Calu3 (cell line): ENCODE results near the gene SFSWAP. TPM values are rescaled to one million over a fixed set of nuclear protein-coding genes. Genes with fewer than 3 reads are reported as not detected.

Experiments used
- BruUV-seq: library from RNA; stranded (reverse); fragments of 400-500 nt; replicated peaks from 2 replicates; lab custom pipeline; 2021; lab: Mats Ljungman, UMichigan
- CTCF ChIA-PET: fragments of 300-600 bp; sonication (Branson Sonifier 250); formaldehyde crosslinking; loops from one replicate; lab custom pipeline; 2022; ENCODE audit warnings: antibody characterized with exemption; lab: Charles Lee
- DNase-seq: peaks from one replicate; pipeline ENCODE4 v3.0.0; 2022
- H3K27ac Mint-ChIP-seq: one replicate; pipeline ENCODE4 v1.8.0; 2022; ENCODE audit warnings: mixed read lengths; ENCODE audit not compliant: unreplicated experiment
- H3K27me3 Mint-ChIP-seq: one replicate; pipeline ENCODE4 v1.8.0; 2022; ENCODE audit warnings: mixed read lengths; ENCODE audit not compliant: unreplicated experiment
- H3K36me3 Mint-ChIP-seq: one replicate; pipeline ENCODE4 v1.8.0; 2022; ENCODE audit warnings: mild to moderate bottlenecking, moderate library complexity, mixed read lengths; ENCODE audit not compliant: insufficient read depth, unreplicated experiment
- H3K4me1 Mint-ChIP-seq: one replicate; pipeline ENCODE4 v1.8.0; 2022; ENCODE audit warnings: mild to moderate bottlenecking, low read depth, mixed read lengths; ENCODE audit not compliant: unreplicated experiment
- H3K4me3 Mint-ChIP-seq: one replicate; pipeline ENCODE4 v1.8.0; 2022; ENCODE audit warnings: mild to moderate bottlenecking, low read depth, moderate library complexity, mixed read lengths; ENCODE audit not compliant: unreplicated experiment
- H3K9me3 Mint-ChIP-seq: one replicate; pipeline ENCODE4 v1.8.0; 2022; ENCODE audit warnings: low read depth, mixed read lengths; ENCODE audit not compliant: unreplicated experiment
- CTCF ChIP-seq: fragments of 200-600 bp; IDR thresholded peaks from one replicate; pipeline ENCODE4 v1.8.0; 2022; ENCODE audit warnings: antibody characterized with exemption; ENCODE audit not compliant: unreplicated experiment
- intact Hi-C: fragments of 100-400 bp; cut with micrococcal nuclease; formaldehyde crosslinking; loops from one replicate; pipeline ENCODE4 v1.10.0; 2022; ENCODE audit not compliant: unreplicated experiment
- total RNA-seq: library from RNA; stranded (reverse); gene quantifications from 2 replicates; pipeline ENCODE4 v1.2.3, GENCODE V29; 2022

SFSWAP gene
- total RNA-seq, 1 experiment from 2014 or later, result 68.4 TPM

- CTCF ChIA-PET, result interaction anchor here (0.6 kb wide), 1 partner anchor 16 kb away, joined by 4 read pairs; no protein-coding TSS in a partner anchor
- no peaks in the 10 kb centered on the region for H3K27me3 Mint-ChIP-seq
- no TSS peak for BruUV-seq
- no peak overlapping the region for H3K27ac Mint-ChIP-seq
- H3K4me1 Mint-ChIP-seq, result no peaks in the 10 kb centered on the region
- TF ChIP-seq CTCF, result no peak
- no peaks in the 10 kb centered on the region for H3K9me3 Mint-ChIP-seq
- H3K4me3 Mint-ChIP-seq, result no peak overlapping the region
- no peak for DNase-seq
- H3K36me3 Mint-ChIP-seq, result peaks cover 71% of the 10 kb centered on the region
- intact Hi-C loops, result no loop called here
Measured at GRCh38 chr12:131758016-131758739, 47.3 kb downstream of the SFSWAP start.

- Mint-ChIP-seq H3K27ac (no peak overlapping the region), H3K4me1 (no peaks in the 10 kb centered on the region), H3K36me3 (peaks cover 79% of the 10 kb centered on the region), H3K9me3 (no peaks in the 10 kb centered on the region), H3K27me3 (no peaks in the 10 kb centered on the region), H3K4me3 (no peak overlapping the region)
- no peak for TF ChIP-seq CTCF
- BruUV-seq, result no TSS peak
- CTCF ChIA-PET, result no interaction called here
- intact Hi-C loops, result no loop called here
- no peak for DNase-seq
Measured at GRCh38 chr12:131759176-131759575, 48.3 kb downstream of the SFSWAP start.

GRCh38 chr12:131761638-131762037, 50.7 kb downstream of the SFSWAP start:
- no TSS peak for BruUV-seq
- intact Hi-C loops, result no loop called here
- no peak for DNase-seq
- no peaks in the 10 kb centered on the region for H3K4me1 Mint-ChIP-seq
- no peak for TF ChIP-seq CTCF
- H3K36me3 Mint-ChIP-seq, result peaks cover 75% of the 10 kb centered on the region
- H3K4me3 Mint-ChIP-seq, result no peak overlapping the region
- H3K27ac Mint-ChIP-seq, result peak overlapping the region; percentile 11
- H3K9me3 Mint-ChIP-seq, result no peaks in the 10 kb centered on the region
- CTCF ChIA-PET, result no interaction called here
- H3K27me3 Mint-ChIP-seq, result no peaks in the 10 kb centered on the region

- Mint-ChIP-seq H3K36me3 (peaks cover 77% of the 10 kb centered on the region), H3K4me3 (no peak overlapping the region), H3K4me1 (no peaks in the 10 kb centered on the region), H3K27ac (no peak overlapping the region), H3K27me3 (no peaks in the 10 kb centered on the region), H3K9me3 (no peaks in the 10 kb centered on the region)
- intact Hi-C loops, result no loop called here
- no peak for TF ChIP-seq CTCF
- CTCF ChIA-PET, result no interaction called here
- DNase-seq, result no peak
- BruUV-seq, result no TSS peak
Measured at GRCh38 chr12:131764738-131765137, 53.8 kb downstream of the SFSWAP start.
